Prostate gland (tissue), 2 donors: ENCODE results near the gene ZFAND3. TPM values are rescaled to one million over a fixed set of nuclear protein-coding genes. Genes with fewer than 3 reads are reported as not detected.

ENCODE experiments used
- DNase-seq: peaks from one replicate; pipeline ENCODE4 v3.0.0-alpha.2; 2019; ENCODE audit warnings: low spot score
- H3K27ac ChIP-seq, 2 donors: fragments of 200-600 bp; sonication (generic); 2 replicates each; pipeline ENCODE4 v1.5.1; 2017 to 2019
- H3K27me3 ChIP-seq: fragments of 200-600 bp; sonication (generic); replicated peaks from 2 replicates; pipeline ENCODE4 v1.5.1; 2019; ENCODE audit not compliant: insufficient read depth
- H3K36me3 ChIP-seq, 2 donors: fragments of 200-600 bp; sonication (generic); 1 replicate in 1 of 2; 2 replicates in 1 of 2; pipeline versions ENCODE4 v1.5.1 to v1.8.1; 2017 to 2019
- H3K4me1 ChIP-seq: fragments of 200-600 bp; sonication (generic); replicated peaks from 2 replicates; pipeline ENCODE4 v1.5.1; 2019
- H3K4me3 ChIP-seq, 2 donors: fragments of 200-600 bp; sonication (generic); 2 replicates each; pipeline ENCODE4 v1.5.1; 2017 to 2019
- H3K9me3 ChIP-seq: fragments of 200-600 bp; sonication (generic); 2 replicates; pipeline ENCODE4 v1.5.1; 2017
- CTCF ChIP-seq, 4 experiments: fragments of 200-600 bp in 2 of 4; fragments of 450-650 bp in 2 of 4; sonication (generic) in 2 of 4; IDR thresholded peaks; 1 replicate in 3 of 4; 2 replicates in 1 of 4; pipeline ENCODE4 v1.5.1; 2016 to 2019; ENCODE audit warnings: antibody characterized with exemption in 4 of 4, mild to moderate bottlenecking in 2 of 4, moderate library complexity in 2 of 4
- POLR2A ChIP-seq: fragments of 450-650 bp; IDR thresholded peaks from one replicate; pipeline ENCODE4 v1.6.1; 2016; ENCODE audit warnings: antibody characterized with exemption, mild to moderate bottlenecking
- POLR2AphosphoS5 ChIP-seq: sonication (generic); formaldehyde crosslinking; IDR thresholded peaks from one replicate; pipeline ENCODE4 v1.6.1; 2017; ENCODE audit warnings: antibody characterized with exemption
- WGBS: methylation state at CpG from one replicate; pipeline ENCODE4 v1.1.5; 2018; 5-methylcytosine and 5-hydroxymethylcytosine counted together
- intact Hi-C: fragments of 100-400 bp; cut with DNase I; formaldehyde crosslinking; loops from one replicate; pipeline ENCODE4 v1.14.2; 2022
- total RNA-seq, 2 donors: library from RNA; depleted of rRNA; stranded (reverse); fragments of >200 nt; gene quantifications; one replicate each; pipeline ENCODE4 v1.1.0, GENCODE V29; 2016

ZFAND3 gene
- total RNA-seq, 2 donors from 2014 or later = 43.5 to 89.1 TPM

DNA sequence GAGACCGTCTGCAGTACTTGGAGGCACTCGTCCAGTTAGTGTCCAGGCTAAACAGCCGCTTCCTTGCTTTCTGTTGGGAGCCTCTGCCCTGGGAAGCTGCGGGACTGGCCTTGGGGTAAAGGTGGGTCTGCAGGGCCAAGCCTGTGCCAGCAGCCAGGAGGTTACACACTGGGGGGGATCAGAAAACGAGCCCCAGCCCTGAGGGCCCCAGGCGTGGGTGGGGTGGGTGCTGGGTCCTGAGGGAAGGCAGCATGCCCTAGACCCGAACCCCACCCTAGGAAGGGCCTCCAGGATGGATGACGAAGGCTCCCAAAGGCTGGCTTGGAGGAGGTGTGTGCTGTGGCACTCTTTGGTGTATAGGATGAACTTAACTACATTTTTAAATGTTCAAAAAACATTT, 335.2 kb downstream of the ZFAND3 start:
- TF ChIP-seq CTCF (IDR thresholded peaks at IDR 0.05) (no peak), POLR2A (no peak), POLR2AphosphoS5 (no peak)
- H3K36me3 ChIP-seq = no peaks in the 10 kb centered on the region
- H3K27me3 ChIP-seq = no peaks in the 10 kb centered on the region
- no peaks in the 10 kb centered on the region for H3K9me3 ChIP-seq
- no peak overlapping the region for H3K4me3 ChIP-seq
- no peak overlapping the region for H3K27ac ChIP-seq
- no peaks in the 10 kb centered on the region for H3K4me1 ChIP-seq
- 88% methylated on average over 8 of the region's 8 CpGs for WGBS
- DNase-seq = no peak
- intact Hi-C loops = no loop called here

DNA sequence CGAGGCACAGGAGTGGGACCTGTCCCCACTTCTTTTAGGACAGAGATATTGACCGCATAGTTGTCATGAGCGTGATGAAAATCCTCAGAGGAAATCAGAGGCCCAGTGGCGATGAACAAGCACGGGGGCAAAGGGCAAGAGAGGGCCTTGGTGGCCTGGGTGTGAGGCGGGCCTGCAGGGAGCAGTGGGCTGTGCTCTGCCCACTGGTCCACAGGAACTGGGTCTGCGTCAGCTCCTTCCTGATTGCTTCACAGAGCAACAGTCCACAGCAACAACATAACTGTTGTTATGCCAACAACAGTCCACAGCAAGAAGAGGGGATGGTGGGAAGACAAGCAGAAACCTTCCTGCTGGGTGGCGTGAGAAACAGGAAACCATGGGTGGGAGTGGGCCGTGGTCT, 335.6 kb downstream of the ZFAND3 start:
- Histone ChIP-seq H3K4me1 (no peaks in the 10 kb centered on the region), H3K4me3 (no peak overlapping the region), H3K27me3 (no peaks in the 10 kb centered on the region), H3K36me3 (no peaks in the 10 kb centered on the region), H3K27ac (no peak overlapping the region), H3K9me3 (no peaks in the 10 kb centered on the region)
- no peak for DNase-seq
- TF ChIP-seq POLR2AphosphoS5 (no peak), CTCF (IDR thresholded peaks at IDR 0.05) (no peak), POLR2A (no peak)
- 82% methylated on average over 9 of the region's 9 CpGs for WGBS
- intact Hi-C loops = no loop called here

GRCh38 chr6:38155621-38156204, 336.2 kb downstream of the ZFAND3 start:
- intact Hi-C loops = no loop called here
- TF ChIP-seq POLR2AphosphoS5 (no peak), POLR2A (no peak), CTCF (IDR thresholded peaks at IDR 0.05) (no peak)
- Histone ChIP-seq H3K4me3 (no peak overlapping the region), H3K27me3 (no peaks in the 10 kb centered on the region), H3K36me3 (no peaks in the 10 kb centered on the region), H3K9me3 (no peaks in the 10 kb centered on the region), H3K4me1 (no peaks in the 10 kb centered on the region), H3K27ac (no peak overlapping the region)
- WGBS = 86% methylated on average over 6 of the region's 6 CpGs
- DNase-seq = no peak

DNA sequence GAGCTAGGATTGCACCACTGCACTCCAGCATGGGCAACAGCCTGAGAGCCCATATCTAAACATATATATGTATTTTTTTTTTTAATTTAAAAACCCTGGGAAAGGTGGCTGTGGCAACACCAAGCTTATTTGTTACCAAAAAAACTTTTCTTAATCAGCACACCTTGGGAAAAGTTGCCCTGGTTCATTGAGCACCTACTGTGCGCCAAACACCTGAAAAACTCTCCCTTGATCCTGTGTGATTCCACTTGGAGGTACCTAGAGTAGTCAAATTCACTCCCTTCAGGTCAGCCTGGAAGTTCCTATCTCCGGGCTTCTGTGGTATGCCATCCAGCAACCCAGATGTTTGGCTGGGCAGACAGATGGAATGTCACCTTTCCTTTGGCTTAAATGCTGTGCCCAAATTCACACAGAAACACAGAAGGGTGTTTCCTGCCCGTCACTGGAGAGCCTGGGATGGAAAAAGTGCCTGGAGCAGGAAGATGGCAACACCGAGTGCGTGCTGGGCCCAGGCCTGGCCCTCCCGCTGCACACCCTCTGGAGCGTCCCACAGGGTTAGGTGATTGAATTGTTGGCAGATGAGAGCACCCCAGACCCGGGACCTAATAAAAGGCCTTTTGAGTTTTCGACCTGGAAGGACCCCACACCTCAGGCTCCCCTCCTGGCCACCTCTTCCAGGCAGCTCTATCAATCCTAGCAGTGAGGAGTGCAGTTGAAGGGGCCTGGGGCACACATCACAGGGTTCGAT, 337.5 kb downstream of the ZFAND3 start:
- 98% methylated on average over 10 of the region's 10 CpGs for WGBS
- Histone ChIP-seq H3K4me3 (no peak overlapping the region), H3K36me3 (no peaks in the 10 kb centered on the region), H3K9me3 (no peaks in the 10 kb centered on the region), H3K27ac (no peak overlapping the region), H3K27me3 (no peaks in the 10 kb centered on the region), H3K4me1 (no peaks in the 10 kb centered on the region)
- no peak for DNase-seq
- TF ChIP-seq CTCF (IDR thresholded peaks at IDR 0.05) (no peak), POLR2AphosphoS5 (no peak), POLR2A (no peak)
- intact Hi-C loops = no loop called here

- WGBS = 90% methylated on average over 11 of the region's 11 CpGs
- intact Hi-C loops = no loop called here
- no peak for DNase-seq
These were observed 338.4 kb downstream of the ZFAND3 start for GRCh38 chr6:38157905-38158304.

More at GRCh38 chr6:38157905-38158304, 338.4 kb downstream of the ZFAND3 start:
- H3K36me3 ChIP-seq = no peaks in the 10 kb centered on the region
- no peaks in the 10 kb centered on the region for H3K4me1 ChIP-seq
- no peaks in the 10 kb centered on the region for H3K9me3 ChIP-seq
- H3K4me3 ChIP-seq = no peak overlapping the region
- no peak for TF ChIP-seq POLR2AphosphoS5
- TF ChIP-seq POLR2A = no peak
- TF ChIP-seq CTCF (IDR thresholded peaks at IDR 0.05) = no peak
- no peaks in the 10 kb centered on the region for H3K27me3 ChIP-seq
- no peak overlapping the region for H3K27ac ChIP-seq
